HEK293 (cell line): ENCODE measurements around the gene EPHB1.

Experiments
- CTCF ChIA-PET: fragments of 350-600 bp; formaldehyde crosslinking; extraction: SDS; loops from one replicate; lab custom pipeline; 2021; ENCODE audit warnings: antibody characterized with exemption; lab: Yijun Ruan, JAX
- POLR2A ChIA-PET: fragments of 300-600 bp; formaldehyde crosslinking; extraction: SDS; loops from one replicate; lab custom pipeline; 2020; ENCODE audit warnings: antibody characterized with exemption, inconsistent platforms; lab: Yijun Ruan, JAX
- H3K27ac ChIP-seq: fragments of 200-500 bp; sonication (Bioruptor generic); 2 replicates; pipeline ENCODE4 v1.5.1; 2014; ENCODE audit warnings: low read depth, low read length, control low read depth, inconsistent platforms; ENCODE audit errors: extremely low read depth
- H3K36me3 ChIP-seq, 2 experiments: fragments of 200-500 bp in 1 of 2; sonication (Bioruptor generic) in 1 of 2; 1 replicate in 1 of 2; 2 replicates in 1 of 2; pipeline ENCODE4 v1.5.1; 2014 to 2017; ENCODE audit warnings: inconsistent platforms in 2 of 2, low read length in 2 of 2; ENCODE audit not compliant: control insufficient read depth in 2 of 2, insufficient read depth in 1 of 2
- H3K4me1 ChIP-seq: fragments of 200-500 bp; sonication (Bioruptor generic); 2 replicates; pipeline ENCODE4 v1.5.1; 2014; ENCODE audit warnings: mild to moderate bottlenecking, low read length, inconsistent platforms; ENCODE audit not compliant: control insufficient read depth, insufficient read depth
- H3K4me3 ChIP-seq: 2 replicates; pipeline ENCODE4 v1.5.1; 2011; ENCODE audit warnings: low read depth, mild to moderate bottlenecking, control low read depth, low read length, moderate library complexity
- H3K9me3 ChIP-seq: fragments of 200-500 bp; sonication (Bioruptor generic); 2 replicates; pipeline ENCODE4 v1.5.1; 2014; ENCODE audit warnings: low read depth, low read length, inconsistent platforms; ENCODE audit not compliant: control insufficient read depth, insufficient read depth
- GLI2 ChIP-seq: fragments of 450-650 bp; formaldehyde crosslinking; IDR thresholded peaks from 2 replicates; pipeline ENCODE4; 2017; ENCODE audit warnings: missing biosample characterization, missing genetic modification characterization, low read depth, borderline replicate concordance
- GLIS2 ChIP-seq: fragments of 450-650 bp; formaldehyde crosslinking; IDR thresholded peaks from 2 replicates; pipeline ENCODE4 v1.5.1; 2016; ENCODE audit warnings: missing biosample characterization, missing genetic modification characterization
- HOXD13 ChIP-seq: sonication (generic); formaldehyde crosslinking; IDR thresholded peaks from 2 replicates; pipeline ENCODE4 v1.8.0; 2022; ENCODE audit warnings: missing genetic modification reagents, borderline replicate concordance
- KLF7 ChIP-seq: fragments of 450-650 bp; formaldehyde crosslinking; IDR thresholded peaks from 2 replicates; pipeline ENCODE4 v1.5.1; 2016; ENCODE audit warnings: missing biosample characterization, missing genetic modification characterization, borderline replicate concordance
- OSR2 ChIP-seq: fragments of 450-650 bp; formaldehyde crosslinking; IDR thresholded peaks from 2 replicates; pipeline ENCODE4 v1.5.1; 2016; ENCODE audit warnings: missing biosample characterization, missing genetic modification characterization
- SCRT2 ChIP-seq: fragments of 450-650 bp; formaldehyde crosslinking; IDR thresholded peaks from 2 replicates; pipeline ENCODE4 v1.5.1; 2016; ENCODE audit warnings: missing biosample characterization, missing genetic modification characterization
- SP3 ChIP-seq: fragments of 450-650 bp; formaldehyde crosslinking; IDR thresholded peaks from 2 replicates; pipeline ENCODE4 v1.5.1; 2016; ENCODE audit warnings: missing biosample characterization, missing genetic modification characterization
- ZBTB10 ChIP-seq: fragments of 450-650 bp; formaldehyde crosslinking; IDR thresholded peaks from 2 replicates; pipeline ENCODE4 v1.5.1; 2016; ENCODE audit warnings: missing biosample characterization, missing genetic modification characterization
- ZBTB11 ChIP-seq: fragments of 450-650 bp; formaldehyde crosslinking; conservative IDR thresholded peaks from 2 replicates; pipeline ENCODE4 v1.5.1; 2016; ENCODE audit warnings: low read depth, missing biosample characterization, missing genetic modification characterization
- ZBTB8A ChIP-seq: fragments of 450-650 bp; formaldehyde crosslinking; IDR thresholded peaks from 2 replicates; pipeline ENCODE4 v1.5.1; 2016; ENCODE audit warnings: missing biosample characterization, missing genetic modification characterization
- ZEB2 ChIP-seq: fragments of 450-650 bp; formaldehyde crosslinking; IDR thresholded peaks from 2 replicates; pipeline ENCODE4 v1.5.1; 2016; ENCODE audit warnings: missing biosample characterization, missing genetic modification characterization
- ZNF26 ChIP-seq: fragments of 450-650 bp; formaldehyde crosslinking; IDR thresholded peaks from 2 replicates; pipeline ENCODE4 v1.5.1; 2016; ENCODE audit warnings: missing biosample characterization, missing genetic modification characterization
- ZNF311 ChIP-seq: fragments of 450-650 bp; formaldehyde crosslinking; IDR thresholded peaks from 2 replicates; pipeline ENCODE4 v1.5.1; 2017; ENCODE audit warnings: missing biosample characterization, missing genetic modification characterization, borderline replicate concordance
- ZNF37A ChIP-seq: fragments of 450-650 bp; IDR thresholded peaks from 2 replicates; pipeline ENCODE4 v1.5.1; 2018; ENCODE audit warnings: missing biosample characterization, missing genetic modification characterization
- ZNF561 ChIP-seq: fragments of 450-650 bp; IDR thresholded peaks from 2 replicates; pipeline ENCODE4 v1.5.1; 2018; ENCODE audit warnings: missing biosample characterization, missing genetic modification characterization, borderline replicate concordance
- ZNF677 ChIP-seq: fragments of 450-650 bp; IDR thresholded peaks from 2 replicates; pipeline ENCODE4 v1.5.0; 2018; ENCODE audit warnings: missing biosample characterization, mild to moderate bottlenecking, missing genetic modification characterization, moderate library complexity
- TF ChIP-seq, protein P1 (sequence below): fragments of 450-650 bp; formaldehyde crosslinking; IDR thresholded peaks from 2 replicates; pipeline ENCODE4 v1.5.1; 2016; ENCODE audit warnings: missing biosample characterization, missing genetic modification characterization
- TF ChIP-seq, protein P2 (sequence below): fragments of 450-650 bp; formaldehyde crosslinking; IDR thresholded peaks from 2 replicates; pipeline ENCODE4 v1.5.1; 2016; ENCODE audit warnings: missing biosample characterization, missing genetic modification characterization

Gene EPHB1

DNA sequence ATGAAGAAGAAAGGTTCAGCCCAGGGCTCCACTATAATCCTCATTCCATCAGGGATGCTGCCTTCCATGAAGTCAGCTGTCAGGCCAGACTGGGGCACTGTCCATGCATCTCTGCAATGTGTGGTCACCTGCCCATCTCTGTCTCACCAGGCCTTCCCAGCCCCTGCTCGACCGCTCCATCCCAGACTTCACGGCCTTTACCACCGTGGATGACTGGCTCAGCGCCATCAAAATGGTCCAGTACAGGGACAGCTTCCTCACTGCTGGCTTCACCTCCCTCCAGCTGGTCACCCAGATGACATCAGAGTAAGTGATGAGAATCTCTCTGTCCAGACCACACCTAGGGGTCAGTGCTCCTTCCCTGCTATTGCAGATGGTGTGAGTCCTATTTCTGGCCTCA lies 454.1 kb downstream of the EPHB1 start:
- ChIA-PET CTCF (no interaction called here), POLR2A (no interaction called here)
- Histone ChIP-seq H3K27ac (no peak overlapping the region), H3K4me3 (no peak overlapping the region), H3K9me3 (no peaks in the 10 kb centered on the region), H3K36me3 (no peaks in the 10 kb centered on the region), H3K4me1 (no peaks in the 10 kb centered on the region)
- TF ChIP-seq ZNF677: no peak
- no peak for TF ChIP-seq ZEB2 (tag by site-specific recombination)
- no peak for TF ChIP-seq GLI2
- TF ChIP-seq, protein P1, sequence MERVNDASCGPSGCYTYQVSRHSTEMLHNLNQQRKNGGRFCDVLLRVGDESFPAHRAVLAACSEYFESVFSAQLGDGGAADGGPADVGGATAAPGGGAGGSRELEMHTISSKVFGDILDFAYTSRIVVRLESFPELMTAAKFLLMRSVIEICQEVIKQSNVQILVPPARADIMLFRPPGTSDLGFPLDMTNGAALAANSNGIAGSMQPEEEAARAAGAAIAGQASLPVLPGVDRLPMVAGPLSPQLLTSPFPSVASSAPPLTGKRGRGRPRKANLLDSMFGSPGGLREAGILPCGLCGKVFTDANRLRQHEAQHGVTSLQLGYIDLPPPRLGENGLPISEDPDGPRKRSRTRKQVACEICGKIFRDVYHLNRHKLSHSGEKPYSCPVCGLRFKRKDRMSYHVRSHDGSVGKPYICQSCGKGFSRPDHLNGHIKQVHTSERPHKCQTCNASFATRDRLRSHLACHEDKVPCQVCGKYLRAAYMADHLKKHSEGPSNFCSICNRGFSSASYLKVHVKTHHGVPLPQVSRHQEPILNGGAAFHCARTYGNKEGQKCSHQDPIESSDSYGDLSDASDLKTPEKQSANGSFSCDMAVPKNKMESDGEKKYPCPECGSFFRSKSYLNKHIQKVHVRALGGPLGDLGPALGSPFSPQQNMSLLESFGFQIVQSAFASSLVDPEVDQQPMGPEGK (tag by site-specific recombination): no peak
- no peak for TF ChIP-seq ZBTB11 (tag by site-specific recombination)
- TF ChIP-seq ZNF561 (tag by site-specific recombination): no peak
- TF ChIP-seq GLIS2 (tag by site-specific recombination): no peak

GRCh38 chr3:135258916-135259315 lies 463.9 kb downstream of the EPHB1 start:
- CTCF ChIA-PET: no interaction called here
- POLR2A ChIA-PET: no interaction called here
- H3K4me1 ChIP-seq: no peaks in the 10 kb centered on the region
- TF ChIP-seq SCRT2 (tag by site-specific recombination): peak; percentile 61
- no peak for TF ChIP-seq ZNF311 (tag by site-specific recombination)
- no peak overlapping the region for H3K4me3 ChIP-seq
- no peaks in the 10 kb centered on the region for H3K9me3 ChIP-seq
- no peak overlapping the region for H3K27ac ChIP-seq
- H3K36me3 ChIP-seq: no peaks in the 10 kb centered on the region

GRCh38 chr3:135260025-135260424 lies 465.0 kb downstream of the EPHB1 start:
- H3K9me3 ChIP-seq: no peaks in the 10 kb centered on the region
- no peaks in the 10 kb centered on the region for H3K4me1 ChIP-seq
- H3K27ac ChIP-seq: no peak overlapping the region
- ChIA-PET POLR2A (no interaction called here), CTCF (no interaction called here)
- H3K36me3 ChIP-seq: no peaks in the 10 kb centered on the region
- H3K4me3 ChIP-seq: no peak overlapping the region
- TF ChIP-seq HOXD13: no peak
- TF ChIP-seq SP3: no peak
- TF ChIP-seq ZBTB10 (tag by site-specific recombination): no peak
- no peak for TF ChIP-seq OSR2 (tag by site-specific recombination)
- TF ChIP-seq, protein P2, sequence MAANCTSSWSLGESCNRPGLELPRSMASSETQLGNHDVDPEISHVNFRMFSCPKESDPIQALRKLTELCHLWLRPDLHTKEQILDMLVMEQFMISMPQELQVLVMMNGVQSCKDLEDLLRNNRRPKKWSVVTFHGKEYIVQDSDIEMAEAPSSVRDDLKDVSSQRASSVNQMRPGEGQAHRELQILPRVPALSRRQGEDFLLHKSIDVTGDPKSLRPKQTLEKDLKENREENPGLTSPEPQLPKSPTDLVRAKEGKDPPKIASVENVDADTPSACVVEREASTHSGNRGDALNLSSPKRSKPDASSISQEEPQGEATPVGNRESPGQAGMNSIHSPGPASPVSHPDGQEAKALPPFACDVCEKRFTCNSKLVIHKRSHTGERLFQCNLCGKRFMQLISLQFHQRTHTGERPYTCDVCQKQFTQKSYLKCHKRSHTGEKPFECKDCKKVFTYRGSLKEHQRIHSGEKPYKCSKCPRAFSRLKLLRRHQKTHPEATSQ: no peak
- no peak for TF ChIP-seq KLF7 (tag by site-specific recombination)
- TF ChIP-seq GLIS2 (tag by site-specific recombination): no peak
- no peak for TF ChIP-seq ZNF37A (tag by site-specific recombination)
- TF ChIP-seq ZNF26 (tag by site-specific recombination): no peak
- no peak for TF ChIP-seq ZBTB8A
- TF ChIP-seq, all 188 proteins: peak for 0
